Right lobe of liver (tissue), 6 donors: ENCODE measurements around the gene KDM4C. TPM values are rescaled to one million over a fixed set of nuclear protein-coding genes. Genes with fewer than 3 reads are reported as not detected.
"Not testable (repeated sequence)": the region's sequence is repeated elsewhere in the genome, so short reads cannot be mapped to it uniquely, and the experiment has no call there.

Source experiments
- ATAC-seq, 4 donors: fragments of 200-7000 bp; cut with Tn5 transposase; one replicate each; pipeline ENCODE4 v1.9.1; 2020; ENCODE audit warnings: mild to moderate bottlenecking in 4 of 4, moderate library complexity in 4 of 4
- DNase-seq, 3 donors: peaks; one replicate each; pipeline ENCODE4 v3.0.0-alpha.2; 2020
- H3K27ac ChIP-seq, 3 donors: fragments of 200-600 bp; one replicate each; pipeline ENCODE4 v1.8.0; 2022
- H3K27me3 ChIP-seq, 2 donors: fragments of 200-600 bp; one replicate each; pipeline ENCODE4 v1.8.0; 2022
- H3K36me3 ChIP-seq, 4 donors: fragments of 200-600 bp; sonication (generic) in 1 of 4; one replicate each; pipeline versions ENCODE4 v1.5.1 to v1.8.0; 2017 to 2022; ENCODE audit warnings: control low read depth in 1 of 4
- H3K4me1 ChIP-seq, 4 donors: fragments of 200-600 bp; sonication (generic) in 1 of 4; one replicate each; pipeline versions ENCODE4 v1.5.1 to v1.8.0; 2017 to 2022; ENCODE audit warnings: control low read depth in 1 of 4
- H3K4me3 ChIP-seq, 3 donors: fragments of 200-600 bp; one replicate each; pipeline ENCODE4 v1.8.0; 2022
- H3K9me3 ChIP-seq, 4 donors: fragments of 200-600 bp; sonication (generic) in 1 of 4; one replicate each; pipeline versions ENCODE4 v1.5.1 to v1.8.0; 2017 to 2022; ENCODE audit warnings: control low read depth in 1 of 4
- CTCF ChIP-seq, 4 donors: fragments of 200-600 bp in 3 of 4; fragments of 450-650 bp in 1 of 4; IDR thresholded peaks; one replicate each; pipeline versions ENCODE4 v1.5.1 to v1.8.0; 2016 to 2022; ENCODE audit warnings: antibody characterized with exemption in 4 of 4, mild to moderate bottlenecking in 2 of 4
- POLR2A ChIP-seq: fragments of 450-650 bp; IDR thresholded peaks from one replicate; pipeline ENCODE4 v1.6.1; 2017; ENCODE audit warnings: antibody characterized with exemption, mild to moderate bottlenecking
- WGBS: methylation state at CpG from one replicate; pipeline ENCODE4 v1.1.6; 2018; ENCODE audit warnings: low coverage, low lambda C conversion rate; ENCODE audit not compliant: insufficient coverage; ENCODE audit errors: missing lambda C conversion rate; 5-methylcytosine and 5-hydroxymethylcytosine counted together
- intact Hi-C, 2 donors: fragments of 100-400 bp; cut with DNase I; formaldehyde crosslinking; loops; one replicate each; pipeline versions ENCODE4 v1.11.2 to v1.14.1; 2022
- total RNA-seq, 6 experiments: library from RNA; depleted of rRNA in 2 of 6; stranded (reverse); fragments of >200 nt in 2 of 6; fragmentation: NEBNext Ultra II Directional in 3 of 6; extraction: Animal tissue kit (Norgen Biotek cat#: 25700) in 3 of 6; gene quantifications; one replicate each; pipeline versions ENCODE4 v1.1.0 to v1.2.4, GENCODE V29; 2016 to 2023
- donor health status: DM: no; HTN: yes; CAD: no.
- donor health status: DM: no; HTN: no; CAD: no.
- donor health status: DM: no; HTN: no; CAD: no.
- donor health status: DM: no; HTN: yes; CAD: no.
- donor health status: DM: no; HTN: yes; CAD: no.

Gene KDM4C
- total RNA-seq, 6 experiments from 2014 or later, result 14.1 to 20.9 (median 15.3) TPM

GRCh38 chr9:6946583-6947166 lies 188.9 kb downstream of the KDM4C start:
- ATAC-seq, result no peak
- Histone ChIP-seq H3K4me1 (peaks cover 0 to 12% (median 3%) of the 10 kb centered on the region in 4 donors), H3K36me3 (no peaks in the 10 kb centered on the region), H3K4me3 (no peak overlapping the region), H3K9me3 (no peaks in the 10 kb centered on the region), H3K27me3 (no peaks in the 10 kb centered on the region), H3K27ac (no peak overlapping the region)
- no peak for TF ChIP-seq CTCF (IDR thresholded peaks at IDR 0.05)
- TF ChIP-seq POLR2A, result no peak
- intact Hi-C loops, result no loop called here
- WGBS, result 88% methylated on average over 3 of the region's 3 CpGs
- DNase-seq, result no peak

GRCh38 chr9:6948921-6949320 lies 191.1 kb downstream of the KDM4C start:
- H3K36me3 ChIP-seq, ATAC-seq, H3K4me3 ChIP-seq, H3K27me3 ChIP-seq, intact Hi-C loops, H3K9me3 ChIP-seq, DNase-seq, H3K27ac ChIP-seq, H3K4me1 ChIP-seq: not testable (repeated sequence)
- 100% methylated on average over 4 of the region's 31 CpGs for WGBS

GRCh38 chr9:6955251-6955921 lies 197.6 kb downstream of the KDM4C start:
- no peak for DNase-seq
- 62% methylated on average over 7 of the region's 7 CpGs for WGBS
- peak in 2 of 4 donors; percentile 54 to 67 for ATAC-seq
- Histone ChIP-seq H3K4me1 (no peaks in the 10 kb centered on the region), H3K9me3 (no peaks in the 10 kb centered on the region), H3K36me3 (peaks cover 0 to 4% (median 0%) of the 10 kb centered on the region in 4 donors), H3K27me3 (no peaks in the 10 kb centered on the region), H3K4me3 (no peak overlapping the region), H3K27ac (no peak overlapping the region)
- TF ChIP-seq CTCF (IDR thresholded peaks at IDR 0.05) (no peak), POLR2A (no peak)
- intact Hi-C loops, result no loop called here

- H3K36me3 ChIP-seq, result peaks cover 0 to 5% (median 0%) of the 10 kb centered on the region in 4 donors
- no peaks in the 10 kb centered on the region for H3K27me3 ChIP-seq
- H3K27ac ChIP-seq, result no peak overlapping the region
- TF ChIP-seq POLR2A (no peak), CTCF (IDR thresholded peaks at IDR 0.05) (no peak)
- 94% methylated on average over 2 of the region's 2 CpGs for WGBS
- ATAC-seq, result no peak
- no peak overlapping the region for H3K4me3 ChIP-seq
- no peaks in the 10 kb centered on the region for H3K4me1 ChIP-seq
- H3K9me3 ChIP-seq, result no peaks in the 10 kb centered on the region
- intact Hi-C loops, result no loop called here
- no peak for DNase-seq
Measured at GRCh38 chr9:6956879-6957278, 199.1 kb downstream of the KDM4C start.

- 67% methylated on average over 3 of the region's 5 CpGs for WGBS
- ATAC-seq (no peak), DNase-seq (no peak)
- intact Hi-C loops, result no loop called here
- Histone ChIP-seq H3K36me3 (peaks cover 0 to 5% (median 0%) of the 10 kb centered on the region in 4 donors), H3K27ac (no peak overlapping the region), H3K27me3 (no peaks in the 10 kb centered on the region), H3K4me3 (no peak overlapping the region), H3K4me1 (no peaks in the 10 kb centered on the region), H3K9me3 (no peaks in the 10 kb centered on the region)
- no peak for TF ChIP-seq CTCF (IDR thresholded peaks at IDR 0.05)
- TF ChIP-seq POLR2A, result no peak
Measured at GRCh38 chr9:6959270-6960000, 201.7 kb downstream of the KDM4C start.
